H1 (cell line): ENCODE measurements around the gene C6orf62. TPM values are rescaled to one million over a fixed set of nuclear protein-coding genes. Genes with fewer than 3 reads are reported as not detected.

ENCODE experiments used
- CREB1 ChIP-seq: IDR thresholded peaks from 2 replicates; pipeline ENCODE4 v1.6.1; 2012; ENCODE audit warnings: inconsistent platforms
- GTF2F1 ChIP-seq: IDR thresholded peaks from 2 replicates; pipeline ENCODE4 v1.6.1; 2012; ENCODE audit warnings: low read depth, low read length, improper control_type of control experiment, borderline replicate concordance
- NRF1 ChIP-seq: IDR thresholded peaks from 2 replicates; pipeline ENCODE4 v1.6.1; 2011; ENCODE audit warnings: mild to moderate bottlenecking, low read depth, low read length, improper control_type of control experiment
- PHF8 ChIP-seq: fragments of 200-600 bp; sonication (generic); conservative IDR thresholded peaks from 2 replicates; pipeline ENCODE4 v1.7.1; 2012; ENCODE audit warnings: low read depth, mild to moderate bottlenecking, inconsistent platforms, low read length, moderate library complexity
- RBBP5 ChIP-seq: IDR thresholded peaks from 2 replicates; pipeline ENCODE4 v1.7.1; 2012; ENCODE audit warnings: low read depth, mild to moderate bottlenecking, inconsistent platforms, low read length, moderate library complexity, borderline replicate concordance
- SUZ12 ChIP-seq: fragments of 200-600 bp; sonication (generic); IDR thresholded peaks from 2 replicates; pipeline ENCODE4 v1.6.1; 2012; ENCODE audit warnings: mild to moderate bottlenecking, inconsistent platforms, low read length, moderate library complexity, mixed read lengths
- polyA plus RNA-seq, 7 experiments: library from polyadenylated mRNA; depleted of rRNA in 3 of 7; stranded (reverse) in 5 of 7; unstranded in 2 of 7; fragments of >200 nt in 5 of 7; fragments of 200-250 nt in 2 of 7; gene quantifications; 1 replicate in 5 of 7; 2 replicates in 1 of 7; 4 replicates in 1 of 7; pipeline versions ENCODE4 v1.2.1 to v1.2.3, GENCODE V29; 2011 to 2013; ENCODE audit warnings: missing spikeins in 2 of 7, mixed read lengths in 2 of 7
- total RNA-seq: library from RNA; stranded (reverse); fragmentation: NEBNext Ultra II Directional; extraction: Animal tissue kit (Norgen Biotek cat#: 25700); gene quantifications from 2 replicates; pipeline ENCODE4 v1.2.1, GENCODE V29; 2021
- TF ChIP-seq, protein P1 (sequence below): fragments of 300-600 bp; sonication (generic); IDR thresholded peaks from 2 replicates; pipeline ENCODE4 v1.7.1; 2012; ENCODE audit warnings: low read length, moderate library complexity, mild to moderate bottlenecking, inconsistent platforms; ENCODE audit not compliant: insufficient replicate concordance

The C6orf62 gene
- total and polyA plus RNA-seq, 2 of the 8 experiments (the other 6 are each of a cell fraction or from before 2014, with no cell fraction given) = 25.6 to 101 TPM

DNA sequence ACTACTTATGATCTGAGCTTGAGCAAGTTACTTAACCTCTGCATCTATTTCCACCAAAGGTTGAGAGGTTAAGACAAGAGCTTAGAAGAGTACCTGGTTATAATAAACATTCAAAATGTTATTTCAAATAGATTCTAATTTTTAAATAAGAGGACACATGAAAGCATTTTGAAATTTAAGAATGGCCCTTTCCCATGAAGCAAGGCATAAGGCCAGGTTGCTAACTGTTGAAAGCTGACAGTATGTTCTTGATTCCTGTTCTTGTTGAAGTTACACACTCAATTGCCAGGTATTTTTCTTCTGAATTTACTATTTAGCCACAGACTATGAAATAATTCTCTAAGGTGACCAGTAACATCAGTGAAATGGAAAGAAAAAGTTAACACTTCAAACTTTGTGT, 14.5 kb downstream of the C6orf62 start (continued):
- TF ChIP-seq, protein P1, sequence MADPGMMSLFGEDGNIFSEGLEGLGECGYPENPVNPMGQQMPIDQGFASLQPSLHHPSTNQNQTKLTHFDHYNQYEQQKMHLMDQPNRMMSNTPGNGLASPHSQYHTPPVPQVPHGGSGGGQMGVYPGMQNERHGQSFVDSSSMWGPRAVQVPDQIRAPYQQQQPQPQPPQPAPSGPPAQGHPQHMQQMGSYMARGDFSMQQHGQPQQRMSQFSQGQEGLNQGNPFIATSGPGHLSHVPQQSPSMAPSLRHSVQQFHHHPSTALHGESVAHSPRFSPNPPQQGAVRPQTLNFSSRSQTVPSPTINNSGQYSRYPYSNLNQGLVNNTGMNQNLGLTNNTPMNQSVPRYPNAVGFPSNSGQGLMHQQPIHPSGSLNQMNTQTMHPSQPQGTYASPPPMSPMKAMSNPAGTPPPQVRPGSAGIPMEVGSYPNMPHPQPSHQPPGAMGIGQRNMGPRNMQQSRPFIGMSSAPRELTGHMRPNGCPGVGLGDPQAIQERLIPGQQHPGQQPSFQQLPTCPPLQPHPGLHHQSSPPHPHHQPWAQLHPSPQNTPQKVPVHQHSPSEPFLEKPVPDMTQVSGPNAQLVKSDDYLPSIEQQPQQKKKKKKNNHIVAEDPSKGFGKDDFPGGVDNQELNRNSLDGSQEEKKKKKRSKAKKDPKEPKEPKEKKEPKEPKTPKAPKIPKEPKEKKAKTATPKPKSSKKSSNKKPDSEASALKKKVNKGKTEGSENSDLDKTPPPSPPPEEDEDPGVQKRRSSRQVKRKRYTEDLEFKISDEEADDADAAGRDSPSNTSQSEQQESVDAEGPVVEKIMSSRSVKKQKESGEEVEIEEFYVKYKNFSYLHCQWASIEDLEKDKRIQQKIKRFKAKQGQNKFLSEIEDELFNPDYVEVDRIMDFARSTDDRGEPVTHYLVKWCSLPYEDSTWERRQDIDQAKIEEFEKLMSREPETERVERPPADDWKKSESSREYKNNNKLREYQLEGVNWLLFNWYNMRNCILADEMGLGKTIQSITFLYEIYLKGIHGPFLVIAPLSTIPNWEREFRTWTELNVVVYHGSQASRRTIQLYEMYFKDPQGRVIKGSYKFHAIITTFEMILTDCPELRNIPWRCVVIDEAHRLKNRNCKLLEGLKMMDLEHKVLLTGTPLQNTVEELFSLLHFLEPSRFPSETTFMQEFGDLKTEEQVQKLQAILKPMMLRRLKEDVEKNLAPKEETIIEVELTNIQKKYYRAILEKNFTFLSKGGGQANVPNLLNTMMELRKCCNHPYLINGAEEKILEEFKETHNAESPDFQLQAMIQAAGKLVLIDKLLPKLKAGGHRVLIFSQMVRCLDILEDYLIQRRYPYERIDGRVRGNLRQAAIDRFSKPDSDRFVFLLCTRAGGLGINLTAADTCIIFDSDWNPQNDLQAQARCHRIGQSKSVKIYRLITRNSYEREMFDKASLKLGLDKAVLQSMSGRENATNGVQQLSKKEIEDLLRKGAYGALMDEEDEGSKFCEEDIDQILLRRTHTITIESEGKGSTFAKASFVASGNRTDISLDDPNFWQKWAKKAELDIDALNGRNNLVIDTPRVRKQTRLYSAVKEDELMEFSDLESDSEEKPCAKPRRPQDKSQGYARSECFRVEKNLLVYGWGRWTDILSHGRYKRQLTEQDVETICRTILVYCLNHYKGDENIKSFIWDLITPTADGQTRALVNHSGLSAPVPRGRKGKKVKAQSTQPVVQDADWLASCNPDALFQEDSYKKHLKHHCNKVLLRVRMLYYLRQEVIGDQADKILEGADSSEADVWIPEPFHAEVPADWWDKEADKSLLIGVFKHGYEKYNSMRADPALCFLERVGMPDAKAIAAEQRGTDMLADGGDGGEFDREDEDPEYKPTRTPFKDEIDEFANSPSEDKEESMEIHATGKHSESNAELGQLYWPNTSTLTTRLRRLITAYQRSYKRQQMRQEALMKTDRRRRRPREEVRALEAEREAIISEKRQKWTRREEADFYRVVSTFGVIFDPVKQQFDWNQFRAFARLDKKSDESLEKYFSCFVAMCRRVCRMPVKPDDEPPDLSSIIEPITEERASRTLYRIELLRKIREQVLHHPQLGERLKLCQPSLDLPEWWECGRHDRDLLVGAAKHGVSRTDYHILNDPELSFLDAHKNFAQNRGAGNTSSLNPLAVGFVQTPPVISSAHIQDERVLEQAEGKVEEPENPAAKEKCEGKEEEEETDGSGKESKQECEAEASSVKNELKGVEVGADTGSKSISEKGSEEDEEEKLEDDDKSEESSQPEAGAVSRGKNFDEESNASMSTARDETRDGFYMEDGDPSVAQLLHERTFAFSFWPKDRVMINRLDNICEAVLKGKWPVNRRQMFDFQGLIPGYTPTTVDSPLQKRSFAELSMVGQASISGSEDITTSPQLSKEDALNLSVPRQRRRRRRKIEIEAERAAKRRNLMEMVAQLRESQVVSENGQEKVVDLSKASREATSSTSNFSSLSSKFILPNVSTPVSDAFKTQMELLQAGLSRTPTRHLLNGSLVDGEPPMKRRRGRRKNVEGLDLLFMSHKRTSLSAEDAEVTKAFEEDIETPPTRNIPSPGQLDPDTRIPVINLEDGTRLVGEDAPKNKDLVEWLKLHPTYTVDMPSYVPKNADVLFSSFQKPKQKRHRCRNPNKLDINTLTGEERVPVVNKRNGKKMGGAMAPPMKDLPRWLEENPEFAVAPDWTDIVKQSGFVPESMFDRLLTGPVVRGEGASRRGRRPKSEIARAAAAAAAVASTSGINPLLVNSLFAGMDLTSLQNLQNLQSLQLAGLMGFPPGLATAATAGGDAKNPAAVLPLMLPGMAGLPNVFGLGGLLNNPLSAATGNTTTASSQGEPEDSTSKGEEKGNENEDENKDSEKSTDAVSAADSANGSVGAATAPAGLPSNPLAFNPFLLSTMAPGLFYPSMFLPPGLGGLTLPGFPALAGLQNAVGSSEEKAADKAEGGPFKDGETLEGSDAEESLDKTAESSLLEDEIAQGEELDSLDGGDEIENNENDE = no peak
- TF ChIP-seq RBBP5 = no peak
- no peak for TF ChIP-seq GTF2F1
- TF ChIP-seq NRF1 = no peak
- no peak for TF ChIP-seq PHF8
- TF ChIP-seq SUZ12 = no peak
- no peak for TF ChIP-seq CREB1
- TF ChIP-seq, all 59 proteins: peak for 0
